ENCODE results near the gene SELENOI.

Gene SELENOI

GRCh38 chr2:26305540-26305939 is 40.4 kb upstream of the SELENOI start:
- no peaks in the 10 kb centered on the region for H3K9me3 ChIP-seq (ENCODE audit: low read depth, low read length)
- DNase-seq (ENCODE audit: low read depth, low spot score): no peak
- no peak overlapping the region for H3K4me3 ChIP-seq
- H3K27ac ChIP-seq: no peak overlapping the region
- no peaks in the 10 kb centered on the region for H3K36me3 ChIP-seq (ENCODE audit: insufficient read depth, low read length)
- TF ChIP-seq EZH2 (IDR thresholded peaks at IDR 0.05): no peak
- no peak for TF ChIP-seq FOXP2 (optimal IDR thresholded peaks at IDR 0.05; ENCODE audit: control extremely low read depth, extremely low read length, insufficient read depth)
- no peak for TF ChIP-seq POLR2AphosphoS5 (IDR thresholded peaks at IDR 0.05; ENCODE audit: borderline replicate concordance, low read depth, low read length)
- H3K9ac ChIP-seq (ENCODE audit: insufficient read length): no peak overlapping the region

GRCh38 chr2:26309921-26310320 is 36.0 kb upstream of the SELENOI start:
- no peak overlapping the region for H3K4me3 ChIP-seq
- TF ChIP-seq FOXP2 (optimal IDR thresholded peaks at IDR 0.05; ENCODE audit: control extremely low read depth, extremely low read length, insufficient read depth) (no peak), POLR2AphosphoS5 (IDR thresholded peaks at IDR 0.05; ENCODE audit: borderline replicate concordance, low read depth, low read length) (no peak)

GRCh38 chr2:26312471-26312870 is 33.5 kb upstream of the SELENOI start:
- no peak overlapping the region for H3K4me3 ChIP-seq
- DNase-seq (ENCODE audit: low read depth, low spot score): no peak
- no peak overlapping the region for H3K27ac ChIP-seq
- H3K9me3 ChIP-seq (ENCODE audit: low read depth, low read length): no peaks in the 10 kb centered on the region
- no peak overlapping the region for H3K9ac ChIP-seq (ENCODE audit: insufficient read length)
- TF ChIP-seq EZH2 (IDR thresholded peaks at IDR 0.05) (no peak), POLR2AphosphoS5 (IDR thresholded peaks at IDR 0.05; ENCODE audit: borderline replicate concordance, low read depth, low read length) (no peak), FOXP2 (optimal IDR thresholded peaks at IDR 0.05; ENCODE audit: control extremely low read depth, extremely low read length, insufficient read depth) (no peak)
- no peaks in the 10 kb centered on the region for H3K36me3 ChIP-seq (ENCODE audit: insufficient read depth, low read length)

More at GRCh38 chr2:26309921-26310320, 36.0 kb upstream of the SELENOI start:
- H3K27ac ChIP-seq: no peak overlapping the region
- H3K9ac ChIP-seq (ENCODE audit: insufficient read length): no peak overlapping the region
- no peak for DNase-seq (ENCODE audit: low read depth, low spot score)
- no peaks in the 10 kb centered on the region for H3K36me3 ChIP-seq (ENCODE audit: insufficient read depth, low read length)
- H3K9me3 ChIP-seq (ENCODE audit: low read depth, low read length): no peaks in the 10 kb centered on the region

GRCh38 chr2:26313446-26313845 is 32.5 kb upstream of the SELENOI start:
- Histone ChIP-seq H3K9me3 (ENCODE audit: low read depth, low read length) (no peaks in the 10 kb centered on the region), H3K27ac (no peak overlapping the region), H3K4me3 (no peak overlapping the region), H3K9ac (ENCODE audit: insufficient read length) (no peak overlapping the region), H3K36me3 (ENCODE audit: insufficient read depth, low read length) (no peaks in the 10 kb centered on the region)
- no peak for DNase-seq (ENCODE audit: low read depth, low spot score)
- TF ChIP-seq POLR2AphosphoS5 (IDR thresholded peaks at IDR 0.05; ENCODE audit: borderline replicate concordance, low read depth, low read length) (no peak), FOXP2 (optimal IDR thresholded peaks at IDR 0.05; ENCODE audit: control extremely low read depth, extremely low read length, insufficient read depth) (no peak), EZH2 (IDR thresholded peaks at IDR 0.05) (no peak)

GRCh38 chr2:26314243-26314642 is 31.7 kb upstream of the SELENOI start:
- Histone ChIP-seq H3K36me3 (ENCODE audit: insufficient read depth, low read length) (no peaks in the 10 kb centered on the region), H3K4me3 (no peak overlapping the region), H3K27ac (no peak overlapping the region), H3K9ac (ENCODE audit: insufficient read length) (no peak overlapping the region), H3K9me3 (ENCODE audit: low read depth, low read length) (no peaks in the 10 kb centered on the region)
- no peak for DNase-seq (ENCODE audit: low read depth, low spot score)
- TF ChIP-seq POLR2AphosphoS5 (IDR thresholded peaks at IDR 0.05; ENCODE audit: borderline replicate concordance, low read depth, low read length): no peak
- TF ChIP-seq EZH2 (IDR thresholded peaks at IDR 0.05): no peak
- TF ChIP-seq FOXP2 (optimal IDR thresholded peaks at IDR 0.05; ENCODE audit: control extremely low read depth, extremely low read length, insufficient read depth): no peak

- no peak for TF ChIP-seq FOXP2 (optimal IDR thresholded peaks at IDR 0.05; ENCODE audit: control extremely low read depth, extremely low read length, insufficient read depth)
- no peak for TF ChIP-seq EZH2 (IDR thresholded peaks at IDR 0.05)
- TF ChIP-seq POLR2AphosphoS5 (IDR thresholded peaks at IDR 0.05; ENCODE audit: borderline replicate concordance, low read depth, low read length): no peak
These were observed 29.9 kb upstream of the SELENOI start for GRCh38 chr2:26316041-26316440.

GRCh38 chr2:26316845-26317244 is 29.1 kb upstream of the SELENOI start:
- no peak for DNase-seq (ENCODE audit: low read depth, low spot score)
- Histone ChIP-seq H3K4me3 (no peak overlapping the region), H3K9ac (ENCODE audit: insufficient read length) (no peak overlapping the region), H3K27ac (no peak overlapping the region), H3K36me3 (ENCODE audit: insufficient read depth, low read length) (no peaks in the 10 kb centered on the region), H3K9me3 (ENCODE audit: low read depth, low read length) (no peaks in the 10 kb centered on the region)
- TF ChIP-seq EZH2 (IDR thresholded peaks at IDR 0.05): no peak
- TF ChIP-seq FOXP2 (optimal IDR thresholded peaks at IDR 0.05; ENCODE audit: control extremely low read depth, extremely low read length, insufficient read depth): no peak
- TF ChIP-seq POLR2AphosphoS5 (IDR thresholded peaks at IDR 0.05; ENCODE audit: borderline replicate concordance, low read depth, low read length): no peak

More at GRCh38 chr2:26316041-26316440, 29.9 kb upstream of the SELENOI start:
- Histone ChIP-seq H3K27ac (no peak overlapping the region), H3K4me3 (no peak overlapping the region), H3K9me3 (ENCODE audit: low read depth, low read length) (no peaks in the 10 kb centered on the region), H3K9ac (ENCODE audit: insufficient read length) (no peak overlapping the region), H3K36me3 (ENCODE audit: insufficient read depth, low read length) (no peaks in the 10 kb centered on the region)
- DNase-seq (ENCODE audit: low read depth, low spot score): no peak

GRCh38 chr2:26317377-26318105 is 28.4 kb upstream of the SELENOI start:
- no peak for DNase-seq (ENCODE audit: low read depth, low spot score)
- no peak overlapping the region for H3K9ac ChIP-seq (ENCODE audit: insufficient read length)
- no peaks in the 10 kb centered on the region for H3K36me3 ChIP-seq (ENCODE audit: insufficient read depth, low read length)
- H3K9me3 ChIP-seq (ENCODE audit: low read depth, low read length): no peaks in the 10 kb centered on the region
- no peak overlapping the region for H3K4me3 ChIP-seq
- H3K27ac ChIP-seq: no peak overlapping the region
- TF ChIP-seq FOXP2 (optimal IDR thresholded peaks at IDR 0.05; ENCODE audit: control extremely low read depth, extremely low read length, insufficient read depth): no peak
- no peak for TF ChIP-seq EZH2 (IDR thresholded peaks at IDR 0.05)
- no peak for TF ChIP-seq POLR2AphosphoS5 (IDR thresholded peaks at IDR 0.05; ENCODE audit: borderline replicate concordance, low read depth, low read length)

All from SK-N-MC (cell line).